Astrocyte (in vitro differentiated cells and primary cell): Measurements from ENCODE around the gene HTT-AS. TPM values are rescaled to one million over a fixed set of nuclear protein-coding genes. Genes with fewer than 3 reads are reported as not detected.

ENCODE experiments used
- DNase-seq: peaks from one replicate; pipeline ENCODE4 v3.0.0-alpha.2; 2010; ENCODE audit warnings: low read depth
- FAIRE-seq: peaks from 2 replicates; lab custom pipeline; 2011; peaks lifted over from hg19 to GRCh38; lab: Jason Lieb, UNC
- H2AFZ ChIP-seq: 2 replicates; pipeline ENCODE4 v1.6.0; 2012; ENCODE audit warnings: low read depth, low read length, inconsistent platforms
- H3K27ac ChIP-seq: 2 replicates; pipeline ENCODE4 v1.5.1; 2011; ENCODE audit warnings: low read depth, low read length, inconsistent platforms
- H3K27me3 ChIP-seq: 2 replicates; pipeline ENCODE4 v1.6.0; 2011; ENCODE audit warnings: low read length, inconsistent platforms; ENCODE audit not compliant: insufficient read depth
- H3K36me3 ChIP-seq: 2 replicates; pipeline ENCODE4 v1.5.1; 2011; ENCODE audit warnings: low read length, inconsistent platforms; ENCODE audit not compliant: insufficient read depth
- H3K4me1 ChIP-seq: 2 replicates; pipeline ENCODE4 v1.5.1; 2011; ENCODE audit warnings: low read length, inconsistent platforms; ENCODE audit not compliant: insufficient read depth
- H3K4me2 ChIP-seq: 2 replicates; pipeline ENCODE4 v1.6.0; 2012; ENCODE audit warnings: low read length, inconsistent platforms
- H3K4me3 ChIP-seq: 2 replicates; pipeline ENCODE4 v1.5.1; 2011; ENCODE audit warnings: low read depth, mild to moderate bottlenecking, low read length, inconsistent platforms; ENCODE audit not compliant: insufficient read depth
- H3K79me2 ChIP-seq: 2 replicates; pipeline ENCODE4 v1.6.0; 2012; ENCODE audit warnings: mild to moderate bottlenecking, low read length, inconsistent platforms; ENCODE audit not compliant: insufficient read depth
- H3K9ac ChIP-seq: 2 replicates; pipeline ENCODE4 v1.6.0; 2012; ENCODE audit warnings: mild to moderate bottlenecking, low read length, inconsistent platforms
- H3K9me3 ChIP-seq: 2 replicates; pipeline ENCODE4 v1.5.1; 2012; ENCODE audit warnings: low read depth, mild to moderate bottlenecking, low read length, inconsistent platforms; ENCODE audit not compliant: insufficient read depth
- H4K20me1 ChIP-seq: 2 replicates; pipeline ENCODE4 v1.6.0; 2012; ENCODE audit warnings: low read length, inconsistent platforms; ENCODE audit not compliant: insufficient read depth
- H3K27ac Mint-ChIP-seq: one replicate; pipeline ENCODE4 v1.8.0; 2021; ENCODE audit warnings: mild to moderate bottlenecking, mixed read lengths; ENCODE audit not compliant: unreplicated experiment
- H3K27me3 Mint-ChIP-seq: one replicate; pipeline ENCODE4 v1.8.0; 2021; ENCODE audit warnings: low read depth, mixed read lengths; ENCODE audit not compliant: unreplicated experiment
- H3K36me3 Mint-ChIP-seq: one replicate; pipeline ENCODE4 v1.8.0; 2021; ENCODE audit warnings: low read depth, mixed read lengths; ENCODE audit not compliant: unreplicated experiment
- H3K4me1 Mint-ChIP-seq: one replicate; pipeline ENCODE4 v1.8.0; 2021; ENCODE audit warnings: low read depth, mixed read lengths; ENCODE audit not compliant: unreplicated experiment
- H3K4me3 Mint-ChIP-seq: one replicate; pipeline ENCODE4 v1.8.0; 2021; ENCODE audit warnings: mild to moderate bottlenecking, moderate library complexity, mixed read lengths; ENCODE audit not compliant: unreplicated experiment
- H3K9me3 Mint-ChIP-seq: one replicate; pipeline ENCODE4 v1.8.0; 2021; ENCODE audit warnings: mild to moderate bottlenecking, mixed read lengths; ENCODE audit not compliant: unreplicated experiment
- EZH2 ChIP-seq: IDR thresholded peaks from 2 replicates; pipeline ENCODE4 v1.6.1; 2012; ENCODE audit warnings: mild to moderate bottlenecking, low read length, inconsistent platforms; ENCODE audit not compliant: insufficient read depth
- total RNA-seq: library from RNA; stranded (reverse); gene quantifications from 2 replicates; pipeline ENCODE4 v1.2.1, GENCODE V29; 2021
- TF ChIP-seq, protein P1 (sequence below): IDR thresholded peaks from 2 replicates; pipeline ENCODE4 v1.5.1; 2011; ENCODE audit warnings: low read depth, mild to moderate bottlenecking, inconsistent platforms, low read length, moderate library complexity; ENCODE audit not compliant: insufficient read depth

The HTT-AS gene
- total RNA-seq, 1 donor from 2014 or later = not detected

DNA sequence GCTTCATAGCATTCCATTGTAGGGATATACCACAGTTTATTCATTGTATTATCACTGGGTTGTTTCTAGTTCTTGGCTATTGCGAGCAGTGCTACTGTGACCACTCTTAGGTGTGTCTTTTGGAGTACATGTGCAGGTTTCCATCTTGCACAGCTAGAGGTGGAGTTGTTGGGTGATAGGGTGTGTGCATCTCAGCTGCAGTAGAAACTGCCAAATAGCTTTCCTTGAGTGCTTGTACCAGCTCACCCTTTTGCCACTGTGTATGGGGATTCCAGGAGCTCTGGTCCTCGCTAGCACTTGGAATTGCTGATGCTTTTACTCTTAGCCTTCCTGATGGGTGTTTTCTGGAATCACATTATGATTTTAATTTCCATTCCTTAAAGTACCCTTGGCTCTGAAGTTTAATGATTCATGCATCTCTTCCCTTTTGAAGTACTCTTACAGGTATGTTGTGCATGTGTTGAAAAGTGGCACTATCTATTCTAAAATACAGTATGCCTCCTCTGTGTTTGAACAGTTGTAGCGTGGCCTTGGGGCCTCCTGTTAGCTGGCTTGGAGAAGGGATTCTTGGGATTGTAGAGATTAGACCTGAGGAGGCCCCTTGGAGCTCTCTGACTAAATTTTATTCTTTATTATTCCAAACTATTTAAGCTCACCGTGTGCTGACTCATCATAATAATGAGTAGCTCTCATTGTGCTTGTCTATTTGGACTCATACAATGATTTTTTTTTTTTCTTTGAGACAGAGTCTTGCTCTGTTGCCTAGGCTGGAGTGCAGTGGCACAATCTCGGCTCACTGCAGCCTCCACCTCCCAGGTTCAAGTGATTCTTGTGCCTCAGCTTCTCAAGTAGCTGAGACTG lies 38.5 kb upstream of the HTT-AS start:
- H3K4me1 Mint-ChIP-seq = peaks cover 31% of the 10 kb centered on the region
- Histone ChIP-seq H3K4me3 (no peak overlapping the region), H3K27ac (no peak overlapping the region), H3K79me2 (peaks cover 3% of the 10 kb centered on the region), H3K9ac (no peak overlapping the region), H3K36me3 (peaks cover 32% of the 10 kb centered on the region), H3K9me3 (no peaks in the 10 kb centered on the region), H3K27me3 (no peaks in the 10 kb centered on the region), H3K4me1 (peaks cover 32% of the 10 kb centered on the region), H3K4me2 (peak overlapping the region; percentile 4), H2AFZ (no peak overlapping the region), H4K20me1 (peaks cover 30% of the 10 kb centered on the region)
- peaks cover 29% of the 10 kb centered on the region for H3K36me3 Mint-ChIP-seq
- FAIRE-seq = no peak
- H3K9me3 Mint-ChIP-seq = no peaks in the 10 kb centered on the region
- peak; percentile 21 for DNase-seq
- no peaks in the 10 kb centered on the region for H3K27me3 Mint-ChIP-seq
- H3K27ac Mint-ChIP-seq = no peak overlapping the region
- H3K4me3 Mint-ChIP-seq = no peak overlapping the region
- TF ChIP-seq, protein P1, sequence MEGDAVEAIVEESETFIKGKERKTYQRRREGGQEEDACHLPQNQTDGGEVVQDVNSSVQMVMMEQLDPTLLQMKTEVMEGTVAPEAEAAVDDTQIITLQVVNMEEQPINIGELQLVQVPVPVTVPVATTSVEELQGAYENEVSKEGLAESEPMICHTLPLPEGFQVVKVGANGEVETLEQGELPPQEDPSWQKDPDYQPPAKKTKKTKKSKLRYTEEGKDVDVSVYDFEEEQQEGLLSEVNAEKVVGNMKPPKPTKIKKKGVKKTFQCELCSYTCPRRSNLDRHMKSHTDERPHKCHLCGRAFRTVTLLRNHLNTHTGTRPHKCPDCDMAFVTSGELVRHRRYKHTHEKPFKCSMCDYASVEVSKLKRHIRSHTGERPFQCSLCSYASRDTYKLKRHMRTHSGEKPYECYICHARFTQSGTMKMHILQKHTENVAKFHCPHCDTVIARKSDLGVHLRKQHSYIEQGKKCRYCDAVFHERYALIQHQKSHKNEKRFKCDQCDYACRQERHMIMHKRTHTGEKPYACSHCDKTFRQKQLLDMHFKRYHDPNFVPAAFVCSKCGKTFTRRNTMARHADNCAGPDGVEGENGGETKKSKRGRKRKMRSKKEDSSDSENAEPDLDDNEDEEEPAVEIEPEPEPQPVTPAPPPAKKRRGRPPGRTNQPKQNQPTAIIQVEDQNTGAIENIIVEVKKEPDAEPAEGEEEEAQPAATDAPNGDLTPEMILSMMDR = no peak
- TF ChIP-seq EZH2 = no peak

DNA sequence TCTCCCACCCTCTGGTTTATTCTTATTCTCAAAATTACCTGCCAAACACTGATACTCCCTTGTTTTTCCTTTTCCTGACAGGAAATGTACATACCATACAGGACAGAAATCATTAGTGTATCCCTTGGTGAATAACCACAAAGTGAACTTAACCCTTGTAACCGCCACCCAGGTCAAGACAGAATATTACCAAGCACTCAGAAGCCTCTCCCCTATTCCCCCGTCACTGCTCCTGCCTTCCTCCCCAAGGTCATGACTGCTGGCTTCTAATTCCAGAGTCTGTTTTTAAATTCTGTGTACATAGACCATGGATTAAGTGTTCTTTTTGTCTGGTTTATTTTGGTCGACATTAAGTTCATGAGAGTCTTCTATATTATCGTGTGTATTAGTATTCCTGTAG lies 37.9 kb upstream of the HTT-AS start:
- Histone ChIP-seq H3K79me2 (peaks cover 3% of the 10 kb centered on the region), H3K27ac (no peak overlapping the region), H2AFZ (no peak overlapping the region), H3K4me2 (peak overlapping the region; percentile 49), H3K4me3 (no peak overlapping the region), H3K9me3 (no peaks in the 10 kb centered on the region), H3K9ac (no peak overlapping the region), H3K4me1 (peaks cover 38% of the 10 kb centered on the region), H3K36me3 (peaks cover 36% of the 10 kb centered on the region), H3K27me3 (no peaks in the 10 kb centered on the region), H4K20me1 (peaks cover 33% of the 10 kb centered on the region)
- TF ChIP-seq, protein P1 = no peak
- TF ChIP-seq EZH2 = no peak
- FAIRE-seq (no peak), DNase-seq (no peak)
- Mint-ChIP-seq H3K4me1 (peaks cover 38% of the 10 kb centered on the region), H3K4me3 (no peak overlapping the region), H3K9me3 (no peaks in the 10 kb centered on the region), H3K27me3 (no peaks in the 10 kb centered on the region), H3K27ac (no peak overlapping the region), H3K36me3 (peaks cover 34% of the 10 kb centered on the region)

DNA sequence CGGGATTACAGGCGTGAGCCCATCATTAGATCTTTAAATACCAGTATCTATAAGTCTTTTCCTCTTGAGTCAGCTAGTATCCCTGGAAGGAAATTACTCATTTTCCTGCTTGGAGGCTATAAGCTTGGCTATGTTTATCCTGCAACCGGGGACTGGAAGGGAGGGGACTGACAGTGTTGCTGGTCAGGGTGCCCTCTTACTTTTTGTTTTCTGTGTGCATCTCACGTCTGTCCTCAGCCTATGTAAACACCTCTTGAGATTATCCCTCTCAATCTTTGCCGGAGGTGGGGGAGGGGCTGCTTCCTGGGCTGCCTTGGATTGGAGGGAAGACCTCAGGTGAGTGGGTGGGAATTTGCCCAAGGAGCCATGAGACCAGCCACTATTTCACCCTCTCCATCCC lies 37.1 kb upstream of the HTT-AS start:
- Mint-ChIP-seq H3K4me3 (no peak overlapping the region), H3K4me1 (peaks cover 42% of the 10 kb centered on the region), H3K27me3 (no peaks in the 10 kb centered on the region), H3K9me3 (no peaks in the 10 kb centered on the region), H3K27ac (no peak overlapping the region), H3K36me3 (peaks cover 35% of the 10 kb centered on the region)
- TF ChIP-seq, protein P1 = no peak
- TF ChIP-seq EZH2 = no peak
- Histone ChIP-seq H3K4me3 (no peak overlapping the region), H2AFZ (no peak overlapping the region), H3K4me1 (peaks cover 42% of the 10 kb centered on the region), H3K36me3 (peaks cover 29% of the 10 kb centered on the region), H3K9me3 (no peaks in the 10 kb centered on the region), H3K4me2 (peak overlapping the region; percentile 49), H3K9ac (no peak overlapping the region), H3K27me3 (no peaks in the 10 kb centered on the region), H3K79me2 (peaks cover 3% of the 10 kb centered on the region), H4K20me1 (peaks cover 36% of the 10 kb centered on the region), H3K27ac (no peak overlapping the region)
- no peak for FAIRE-seq
- DNase-seq = peak; percentile 42
